ENCODE data around the gene SLC16A13.
A peak's percentile ranks its signal among the peaks of the same experiment; 100 is the strongest.

SLC16A13 gene

DNA sequence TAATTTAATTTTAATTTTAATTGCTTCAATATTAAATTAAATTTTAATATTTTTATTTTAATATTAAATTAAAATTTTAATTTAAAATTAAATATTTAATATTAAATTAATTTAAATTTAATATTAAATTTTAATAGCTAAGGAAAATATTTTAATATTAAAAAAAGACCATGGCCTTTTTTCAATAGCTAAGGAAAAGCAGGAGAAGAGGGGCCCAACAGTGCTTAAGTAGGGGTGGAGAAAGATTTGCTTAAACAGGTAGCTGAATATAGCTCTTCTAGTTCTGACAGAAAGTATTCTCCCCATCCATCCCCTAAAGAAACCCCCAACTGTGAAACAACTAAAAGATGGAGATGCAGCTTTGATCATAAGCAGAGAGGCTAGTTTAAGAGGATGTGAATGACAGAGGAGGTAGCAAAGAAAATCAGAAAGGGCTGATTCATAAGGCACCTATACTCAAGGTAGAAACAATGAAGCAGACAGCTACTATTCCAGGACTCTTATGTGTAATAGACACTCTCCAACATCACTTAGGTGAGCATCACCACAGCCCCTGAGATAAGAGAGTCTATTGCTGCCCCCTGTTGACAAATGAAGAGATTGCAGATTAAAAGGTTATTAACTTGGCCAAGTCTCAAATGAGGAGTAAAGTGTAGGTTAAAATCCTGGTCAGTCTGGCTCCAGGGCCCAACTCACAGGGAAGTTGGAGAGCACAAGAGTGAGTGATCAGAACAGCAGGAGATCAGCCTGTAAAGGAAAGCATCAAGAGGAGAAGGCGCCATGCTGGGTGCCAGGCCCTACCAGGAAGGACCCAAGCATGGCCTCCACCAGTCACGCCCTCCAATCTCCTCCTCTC lies 31.2 kb upstream of the SLC16A13 start:
- Mint-ChIP-seq H3K36me3 (peaks cover 6% of the 10 kb centered on the region), H3K4me1 (peaks cover 41% of the 10 kb centered on the region), H3K27me3 (no peaks in the 10 kb centered on the region), H3K27ac (no peak overlapping the region), H3K4me3 (no peak overlapping the region), H3K9me3 (no peaks in the 10 kb centered on the region)

DNA sequence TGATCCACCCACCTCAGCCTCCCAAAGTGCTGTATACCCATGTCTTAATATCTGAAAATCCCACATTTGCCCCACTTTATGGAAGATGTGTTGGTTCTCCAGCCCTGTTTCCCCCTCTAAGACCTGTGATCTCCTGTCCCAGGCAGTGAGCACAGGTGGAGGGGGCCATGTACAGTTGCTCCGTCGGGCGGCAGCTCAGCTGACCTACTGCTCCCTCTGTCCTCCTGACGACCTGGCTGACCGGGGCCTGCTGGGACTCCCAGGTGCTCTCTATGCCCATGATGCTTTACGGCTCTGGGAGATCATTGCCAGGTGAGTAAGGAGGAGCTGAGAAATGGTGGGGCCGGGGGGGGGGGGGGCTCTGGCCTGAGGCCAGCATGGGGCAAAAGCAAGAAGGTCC lies 30.1 kb upstream of the SLC16A13 start:
- Mint-ChIP-seq H3K4me1 (peaks cover 52% of the 10 kb centered on the region), H3K27ac (no peak overlapping the region), H3K9me3 (no peaks in the 10 kb centered on the region), H3K27me3 (no peaks in the 10 kb centered on the region), H3K36me3 (peaks cover 6% of the 10 kb centered on the region), H3K4me3 (no peak overlapping the region)

DNA sequence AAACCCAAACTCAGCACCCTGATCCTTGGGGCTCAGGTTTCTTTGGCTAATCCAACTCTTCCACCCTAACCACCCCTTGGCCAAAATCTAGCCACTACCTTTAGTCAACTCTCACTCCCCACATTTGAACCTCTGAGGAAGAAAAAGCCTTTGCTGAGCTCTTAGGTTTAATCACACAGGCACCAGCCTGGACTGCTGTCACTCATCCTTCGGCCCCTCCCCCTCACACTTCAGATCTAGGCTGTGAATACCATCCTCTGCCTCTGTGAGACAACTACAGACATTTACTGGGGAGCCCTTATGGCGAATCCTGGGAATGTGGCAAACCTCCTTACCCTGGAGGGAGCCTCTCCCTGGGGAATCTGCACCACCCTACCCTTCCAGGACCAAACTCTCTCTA lies 28.7 kb upstream of the SLC16A13 start:
- Mint-ChIP-seq H3K27ac (peak overlapping the region; percentile 70), H3K27me3 (no peaks in the 10 kb centered on the region), H3K4me1 (peaks cover 55% of the 10 kb centered on the region)

DNA sequence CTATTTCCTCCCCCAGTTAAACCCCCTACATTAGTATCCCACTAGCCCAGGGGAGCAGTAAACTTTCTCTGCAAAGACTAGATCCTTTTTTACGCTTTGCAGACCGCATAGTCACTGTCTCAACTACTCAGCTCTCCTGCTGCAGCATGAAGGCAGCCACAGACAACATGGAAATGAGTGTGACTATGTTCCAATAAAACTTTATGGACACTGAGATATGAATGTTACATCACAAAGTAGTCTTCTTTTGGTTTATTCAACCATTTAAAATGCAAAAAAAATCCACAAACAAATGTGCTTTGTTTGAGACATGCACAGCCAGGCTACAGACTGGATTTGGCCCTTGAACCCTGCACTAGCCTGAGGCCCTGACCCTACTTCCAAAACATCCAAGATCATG lies 25.3 kb upstream of the SLC16A13 start:
- no peaks in the 10 kb centered on the region for H3K9me3 Mint-ChIP-seq
- H3K4me3 Mint-ChIP-seq = peak overlapping the region; percentile 97
- peaks cover 58% of the 10 kb centered on the region for H3K4me1 Mint-ChIP-seq

More for the DNA sequence above, 28.7 kb upstream of the SLC16A13 start:
- H3K36me3 Mint-ChIP-seq = peaks cover 2% of the 10 kb centered on the region
- H3K4me3 Mint-ChIP-seq = no peak overlapping the region
- no peaks in the 10 kb centered on the region for H3K9me3 Mint-ChIP-seq

DNA sequence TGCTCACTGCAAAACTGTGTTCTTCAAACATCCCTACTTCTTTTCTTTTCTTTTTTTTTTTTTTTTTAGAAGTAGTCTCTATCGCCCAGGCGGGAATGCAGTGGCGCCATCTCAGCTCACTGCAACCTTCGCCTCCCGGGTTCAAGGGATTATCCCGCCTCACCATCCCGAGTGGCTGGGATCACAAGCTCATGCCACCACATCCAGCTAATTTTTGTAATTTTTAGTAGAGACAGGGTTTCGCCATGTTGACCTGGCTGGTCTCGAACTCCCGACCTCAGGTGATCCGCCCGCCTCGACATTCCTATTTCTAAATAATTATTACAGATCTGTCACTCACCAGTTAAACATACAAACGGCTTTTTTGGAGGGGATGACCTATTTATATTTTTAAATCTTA lies 24.4 kb upstream of the SLC16A13 start:
- peak overlapping the region; percentile 97 for H3K4me3 Mint-ChIP-seq
- H3K36me3 Mint-ChIP-seq = peaks cover 5% of the 10 kb centered on the region
- no peaks in the 10 kb centered on the region for H3K9me3 Mint-ChIP-seq
- H3K27me3 Mint-ChIP-seq = no peaks in the 10 kb centered on the region
- peak overlapping the region; percentile 12 for H3K27ac Mint-ChIP-seq
- peaks cover 62% of the 10 kb centered on the region for H3K4me1 Mint-ChIP-seq

More for the DNA sequence above, 25.3 kb upstream of the SLC16A13 start:
- Mint-ChIP-seq H3K27me3 (no peaks in the 10 kb centered on the region), H3K27ac (no peak overlapping the region), H3K36me3 (peaks cover 5% of the 10 kb centered on the region)

DNA sequence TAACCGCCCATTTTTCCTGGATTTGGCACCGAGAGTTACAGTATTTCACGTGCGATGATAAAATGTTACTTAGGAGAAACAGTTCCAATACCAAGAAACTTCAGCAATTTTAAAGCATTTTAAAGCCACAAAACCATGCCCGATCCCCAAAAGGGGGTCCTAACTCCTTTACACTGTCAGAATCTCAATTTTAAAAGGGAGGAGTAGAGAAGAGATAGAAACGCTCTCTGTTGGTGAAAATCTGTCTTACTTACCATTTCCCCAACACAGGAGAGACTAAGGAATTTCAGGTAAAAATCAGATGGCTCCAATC lies 23.9 kb upstream of the SLC16A13 start:
- no peaks in the 10 kb centered on the region for H3K27me3 Mint-ChIP-seq
- H3K4me1 Mint-ChIP-seq = peaks cover 62% of the 10 kb centered on the region
- H3K36me3 Mint-ChIP-seq = peaks cover 5% of the 10 kb centered on the region
- no peaks in the 10 kb centered on the region for H3K9me3 Mint-ChIP-seq
- peak overlapping the region; percentile 100 for H3K27ac Mint-ChIP-seq
- H3K4me3 Mint-ChIP-seq = peak overlapping the region; percentile 97

DNA sequence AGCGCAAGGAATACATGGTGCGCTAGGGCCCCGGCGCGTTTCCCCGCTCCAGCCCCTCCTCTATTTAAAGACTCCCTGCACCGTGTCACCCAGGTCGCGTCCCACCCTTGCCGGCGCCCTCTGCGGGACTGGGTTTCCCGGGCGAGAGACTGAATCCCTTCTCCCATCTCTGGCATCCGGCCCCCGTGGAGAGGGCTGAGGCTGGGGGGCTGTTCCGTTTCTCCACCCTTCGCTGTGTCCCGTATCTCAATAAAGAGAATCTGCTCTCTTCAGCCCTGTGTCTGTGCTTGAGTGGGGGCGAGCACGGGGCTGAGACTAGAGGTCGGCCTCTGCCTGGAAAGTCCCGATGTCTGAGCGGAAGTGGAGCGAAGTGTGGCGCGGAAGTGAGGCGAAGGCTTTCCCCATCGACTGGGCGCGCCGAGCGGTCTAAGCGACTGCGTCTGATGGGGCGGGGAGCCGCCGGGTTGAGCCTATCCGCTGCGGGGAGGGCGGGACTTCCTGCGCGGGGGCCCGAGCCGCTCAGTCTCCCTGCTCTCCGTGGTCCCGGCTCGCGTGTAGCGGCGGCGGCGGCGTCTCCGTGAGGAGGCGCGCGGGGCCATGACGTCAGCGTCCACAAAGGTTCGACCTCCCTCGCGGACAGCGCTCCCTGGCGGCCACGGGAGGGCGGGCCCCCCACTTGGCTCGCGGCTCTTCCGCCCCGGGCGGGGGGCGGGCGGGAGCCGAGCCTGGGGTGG lies 21.4 kb upstream of the SLC16A13 start:
- Mint-ChIP-seq H3K4me3 (peak overlapping the region; percentile 97), H3K27me3 (no peaks in the 10 kb centered on the region), H3K9me3 (no peaks in the 10 kb centered on the region), H3K36me3 (peaks cover 4% of the 10 kb centered on the region), H3K4me1 (peaks cover 56% of the 10 kb centered on the region), H3K27ac (peak overlapping the region; percentile 97)

DNA sequence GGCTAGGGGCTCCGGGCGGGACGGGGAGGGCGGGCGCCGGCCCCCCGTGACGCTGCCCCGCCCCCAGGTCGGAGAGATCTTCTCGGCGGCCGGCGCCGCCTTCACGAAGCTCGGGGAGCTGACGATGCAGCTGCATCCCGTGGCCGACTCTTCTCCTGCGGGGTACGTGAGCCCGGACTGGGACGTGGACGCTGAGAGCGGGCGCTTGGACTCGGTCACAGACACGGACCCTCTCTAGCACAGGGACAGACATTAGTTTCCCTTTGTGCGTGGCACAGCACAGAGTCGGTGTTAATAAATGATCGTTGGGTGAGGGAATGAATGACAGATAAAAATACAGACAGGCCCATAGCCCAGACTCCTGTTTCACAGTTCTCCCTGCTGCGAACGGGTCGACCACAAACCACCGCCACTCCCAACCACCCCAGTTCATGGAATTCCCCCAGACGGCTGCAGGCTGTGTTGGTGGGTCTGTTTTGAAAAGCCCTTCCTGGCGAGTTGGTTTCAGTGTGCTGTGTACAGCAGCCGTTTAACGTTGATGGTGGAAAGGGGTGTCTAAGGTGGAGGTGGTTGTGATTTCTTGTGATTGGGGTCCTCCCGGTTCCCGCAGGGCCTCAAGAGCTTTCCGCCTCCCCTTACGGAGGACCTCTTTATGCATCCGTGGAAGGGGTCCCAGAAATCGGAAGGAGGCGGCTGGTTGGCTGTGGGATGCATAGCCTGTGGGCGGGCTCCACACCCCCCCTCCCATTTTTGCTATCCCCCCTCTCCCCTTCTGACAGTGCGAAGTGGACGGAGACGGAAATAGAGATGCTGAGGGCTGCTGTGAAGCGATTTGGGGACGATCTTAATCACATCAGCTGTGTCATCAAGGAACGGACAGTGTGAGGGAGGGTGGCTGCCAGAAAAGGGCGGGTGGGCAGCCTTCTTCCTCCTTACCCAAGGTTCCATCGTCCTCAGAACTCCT lies 20.5 kb upstream of the SLC16A13 start:
- no peaks in the 10 kb centered on the region for H3K9me3 Mint-ChIP-seq
- H3K27me3 Mint-ChIP-seq = no peaks in the 10 kb centered on the region
- H3K27ac Mint-ChIP-seq = peak overlapping the region; percentile 84
- peaks cover 50% of the 10 kb centered on the region for H3K4me1 Mint-ChIP-seq
- H3K4me3 Mint-ChIP-seq = peak overlapping the region; percentile 97
- peaks cover 4% of the 10 kb centered on the region for H3K36me3 Mint-ChIP-seq

DNA sequence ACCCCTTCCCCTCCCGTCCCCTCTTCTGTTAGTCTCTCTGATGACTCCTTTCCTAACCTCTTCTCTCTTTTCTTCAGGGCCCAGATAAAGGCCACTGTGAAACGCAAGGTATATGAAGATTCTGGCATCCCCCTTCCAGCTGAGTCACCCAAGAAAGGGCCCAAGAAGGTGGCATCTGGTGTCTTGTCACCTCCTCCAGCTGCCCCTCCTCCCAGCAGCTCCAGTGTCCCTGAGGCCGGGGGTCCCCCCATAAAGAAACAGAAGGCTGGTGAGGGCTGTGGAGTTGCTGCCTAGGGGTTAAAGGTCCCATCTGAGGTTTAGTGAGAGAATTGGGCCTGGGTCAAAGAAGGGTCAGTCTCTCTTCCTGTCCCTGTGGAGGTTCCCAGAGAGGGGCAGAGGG lies 19.4 kb upstream of the SLC16A13 start:
- H3K36me3 Mint-ChIP-seq = peaks cover 4% of the 10 kb centered on the region
- H3K27ac Mint-ChIP-seq = peak overlapping the region; percentile 30
- peak overlapping the region; percentile 97 for H3K4me3 Mint-ChIP-seq

DNA sequence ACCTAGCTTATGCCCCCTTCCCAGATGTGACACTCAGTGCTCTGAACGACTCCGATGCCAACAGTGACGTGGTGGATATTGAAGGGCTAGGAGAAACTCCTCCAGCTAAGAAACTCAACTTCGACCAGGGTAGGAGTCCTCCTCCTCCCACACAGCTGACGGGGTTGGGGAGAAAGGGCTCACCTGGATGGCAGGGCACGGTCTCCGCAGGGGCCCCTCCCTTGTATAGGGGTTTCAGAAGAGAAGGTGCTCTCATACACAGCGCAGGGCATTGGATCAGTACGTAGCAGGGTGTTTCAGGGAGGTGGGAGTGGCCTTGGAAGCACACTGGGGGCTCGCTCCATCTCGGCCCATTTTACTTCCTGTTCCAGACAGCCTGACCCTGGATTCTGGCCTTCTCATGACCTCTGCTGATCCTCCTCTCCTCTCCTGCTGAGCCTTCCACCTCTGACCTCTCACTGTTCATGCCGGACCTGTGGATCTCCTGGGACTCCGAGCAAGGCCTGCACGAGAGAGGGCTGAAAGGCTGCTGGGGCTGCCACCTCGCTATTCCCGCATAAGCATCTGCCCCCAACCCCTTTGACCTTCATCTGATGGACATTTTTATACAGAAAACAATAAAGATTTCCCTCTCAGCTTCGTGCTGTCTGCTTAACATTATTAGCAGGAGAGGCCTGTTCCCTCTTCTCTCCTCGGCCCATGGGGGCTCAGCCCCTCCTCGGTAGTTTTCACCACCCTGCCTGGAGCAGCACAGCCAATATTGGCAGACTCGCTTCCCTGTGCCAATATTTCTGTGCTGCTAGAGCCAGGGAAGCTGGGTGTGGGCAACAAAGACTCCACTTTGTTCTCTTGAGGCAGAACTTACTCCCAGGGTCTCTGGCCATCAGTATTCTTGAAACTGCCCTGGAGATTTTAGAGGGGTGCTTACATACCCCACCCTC lies 18.7 kb upstream of the SLC16A13 start:
- Mint-ChIP-seq H3K4me3 (peak overlapping the region; percentile 49), H3K36me3 (peaks cover 4% of the 10 kb centered on the region), H3K4me1 (peaks cover 52% of the 10 kb centered on the region), H3K27ac (no peak overlapping the region), H3K27me3 (no peaks in the 10 kb centered on the region), H3K9me3 (no peaks in the 10 kb centered on the region)

More for the DNA sequence above, 19.4 kb upstream of the SLC16A13 start:
- Mint-ChIP-seq H3K27me3 (no peaks in the 10 kb centered on the region), H3K9me3 (no peaks in the 10 kb centered on the region), H3K4me1 (peaks cover 52% of the 10 kb centered on the region)

DNA sequence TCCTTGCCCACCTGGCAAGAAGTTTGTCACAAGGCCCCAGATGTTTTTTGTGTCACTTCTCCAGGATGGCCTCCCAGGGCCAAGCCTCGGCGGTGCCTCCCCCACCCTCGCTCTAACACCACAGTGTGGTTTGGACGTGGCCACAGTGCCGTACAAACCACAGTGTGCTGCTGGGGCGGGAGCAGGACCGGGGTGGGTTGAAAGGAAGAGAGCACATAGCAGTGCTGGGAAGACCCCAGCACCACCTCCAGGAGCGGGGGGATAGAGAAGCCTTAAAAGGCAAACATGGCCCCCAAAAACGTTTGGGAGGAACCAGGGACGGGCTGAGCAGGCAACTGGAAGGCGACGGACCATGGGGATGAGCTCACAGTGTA lies 18.0 kb upstream of the SLC16A13 start:
- Mint-ChIP-seq H3K36me3 (peaks cover 4% of the 10 kb centered on the region), H3K4me1 (peaks cover 57% of the 10 kb centered on the region), H3K9me3 (no peaks in the 10 kb centered on the region), H3K27ac (peak overlapping the region; percentile 51), H3K4me3 (no peak overlapping the region), H3K27me3 (no peaks in the 10 kb centered on the region)

DNA sequence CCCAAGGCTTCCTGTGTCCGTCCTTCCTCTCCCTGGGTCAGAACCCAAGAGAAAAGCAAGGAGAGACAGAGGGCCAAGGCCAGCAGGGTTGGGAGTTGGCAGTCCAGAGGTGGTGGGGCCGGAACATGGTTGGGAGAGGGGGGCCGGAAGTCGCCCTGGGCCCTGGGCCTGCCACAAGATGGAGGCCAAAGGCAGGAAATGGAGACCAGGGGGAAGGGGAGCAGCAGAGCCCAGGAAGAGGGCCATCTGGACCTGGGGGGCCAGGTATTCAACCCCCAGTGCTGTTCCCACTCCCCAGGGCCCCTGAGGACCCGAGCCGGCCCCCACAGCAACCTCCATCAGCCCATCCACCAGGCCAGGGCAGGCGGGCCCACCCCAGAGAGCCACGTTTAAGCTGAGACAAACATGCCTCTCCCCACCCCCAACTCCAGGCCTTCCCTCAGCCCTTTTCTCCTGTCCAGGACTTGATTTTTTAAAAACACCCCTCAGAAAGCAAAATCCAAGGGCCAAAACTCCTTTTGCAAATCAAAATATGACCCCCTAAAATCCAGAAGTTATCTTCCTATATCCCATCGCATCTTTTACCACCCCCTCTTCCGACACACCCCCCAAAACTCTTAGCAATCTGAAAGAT lies 17.4 kb upstream of the SLC16A13 start:
- H3K27me3 Mint-ChIP-seq = no peaks in the 10 kb centered on the region
- H3K9me3 Mint-ChIP-seq = no peaks in the 10 kb centered on the region
- H3K4me3 Mint-ChIP-seq = no peak overlapping the region
- H3K27ac Mint-ChIP-seq = no peak overlapping the region
- peaks cover 2% of the 10 kb centered on the region for H3K36me3 Mint-ChIP-seq
- peaks cover 58% of the 10 kb centered on the region for H3K4me1 Mint-ChIP-seq

DNA sequence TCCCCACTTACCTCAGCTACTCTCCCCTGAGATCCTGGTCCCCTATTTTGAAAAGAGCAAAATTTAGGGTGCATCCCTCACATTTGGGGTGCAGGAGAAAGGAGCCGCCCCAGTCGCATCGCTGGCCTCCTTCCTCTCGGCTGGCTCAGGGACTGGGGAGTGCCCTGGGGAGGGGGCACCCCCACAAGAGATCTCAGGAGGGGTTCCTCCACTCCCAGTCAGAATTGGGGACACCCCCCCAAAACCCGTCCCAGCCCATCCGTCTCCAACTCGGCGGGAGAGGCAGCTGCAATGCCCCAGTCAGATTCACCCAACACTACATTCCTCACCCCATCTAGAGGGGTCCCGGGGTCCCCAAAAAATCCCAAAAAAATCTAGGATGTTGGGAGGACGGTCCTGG lies 16.4 kb upstream of the SLC16A13 start:
- no peaks in the 10 kb centered on the region for H3K36me3 Mint-ChIP-seq
- no peaks in the 10 kb centered on the region for H3K9me3 Mint-ChIP-seq
- H3K4me1 Mint-ChIP-seq = peaks cover 60% of the 10 kb centered on the region
- peak overlapping the region; percentile 35 for H3K27ac Mint-ChIP-seq
- no peak overlapping the region for H3K4me3 Mint-ChIP-seq
- no peaks in the 10 kb centered on the region for H3K27me3 Mint-ChIP-seq

DNA sequence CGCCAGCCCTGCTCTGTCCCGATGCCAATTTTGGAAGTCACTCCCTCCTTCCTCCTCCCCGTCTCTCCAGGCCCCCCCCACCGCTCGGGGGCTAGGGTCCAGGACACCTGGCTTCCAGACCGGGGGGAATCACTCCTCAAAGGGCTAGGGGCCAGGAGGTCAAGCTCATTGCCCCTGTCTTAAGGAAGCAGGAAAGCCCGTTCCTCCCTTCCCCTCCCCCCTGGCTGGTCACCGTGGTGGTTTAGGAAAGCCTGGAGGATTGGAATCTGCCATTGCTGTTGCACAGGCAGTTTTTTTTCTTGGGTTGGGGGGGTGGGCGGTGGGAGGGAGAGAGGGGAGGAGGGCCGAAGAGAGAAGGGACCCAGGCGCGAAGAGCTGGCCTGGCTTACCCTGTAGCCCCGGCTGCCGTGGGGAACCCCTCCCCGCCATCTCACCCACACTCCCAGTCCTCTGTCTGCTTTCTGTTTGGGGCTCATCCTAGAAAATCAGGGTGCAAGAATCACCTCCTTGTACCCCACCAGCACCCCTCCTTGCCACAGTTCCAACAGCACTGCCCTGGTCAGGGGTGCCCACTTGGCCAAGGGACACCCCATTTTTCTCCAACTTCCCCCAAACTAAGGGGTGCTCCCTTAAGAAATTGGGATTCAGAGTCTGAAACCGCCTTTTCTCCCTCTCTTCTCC lies 15.8 kb upstream of the SLC16A13 start:
- Mint-ChIP-seq H3K9me3 (no peaks in the 10 kb centered on the region), H3K4me3 (no peak overlapping the region), H3K27me3 (no peaks in the 10 kb centered on the region), H3K4me1 (peaks cover 60% of the 10 kb centered on the region), H3K36me3 (no peaks in the 10 kb centered on the region), H3K27ac (no peak overlapping the region)

All from activated naive CD4-positive, alpha-beta T cell treated with anti-CD3 and anti-CD28 coated beads, Interleukin-2, amount 50 U/mL, for 24 hours (primary cell).